H1 (cell line): ENCODE measurements around the gene TTLL7. TPM values are rescaled to one million over a fixed set of nuclear protein-coding genes. Genes with fewer than 3 reads are reported as not detected.

Experiments
- CTCF ChIA-PET: fragments of 300-600 bp; sonication (Branson Sonifier 250); formaldehyde crosslinking; loops from one replicate; lab custom pipeline; 2021; ENCODE audit not compliant: partially characterized antibody; lab: Charles Lee
- POLR2A ChIA-PET: fragments of 300-600 bp; sonication (Branson Sonifier 250); formaldehyde crosslinking; loops from one replicate; lab custom pipeline; 2021; ENCODE audit warnings: inconsistent platforms; ENCODE audit not compliant: partially characterized antibody; lab: Charles Lee
- DNase-seq, 2 experiments: peaks; one replicate each; pipeline versions ENCODE4 v3.0.0 to v3.0.0-alpha.2; 2010 to 2022; ENCODE audit warnings: low spot score in 2 of 2, low read depth in 1 of 2, mixed read lengths in 1 of 2
- FAIRE-seq: peaks from 2 replicates; lab custom pipeline; 2011; peaks lifted over from hg19 to GRCh38; lab: Jason Lieb, UNC
- H2AFZ ChIP-seq: 2 replicates; pipeline ENCODE4 v1.8.1; 2012; ENCODE audit warnings: low read length, inconsistent platforms
- H2AK5ac ChIP-seq: 2 replicates; pipeline ENCODE4 v1.6.1; 2013; ENCODE audit warnings: low read depth, low read length
- H2BK120ac ChIP-seq: replicated peaks from 2 replicates; pipeline ENCODE3; 2013; ENCODE audit warnings: low read depth, low read length, inconsistent platforms
- H2BK12ac ChIP-seq: 2 replicates; pipeline ENCODE4 v1.6.1; 2013; ENCODE audit warnings: low read depth, low read length
- H2BK15ac ChIP-seq: 2 replicates; pipeline ENCODE4 v1.6.1; 2013; ENCODE audit warnings: low read length
- H2BK20ac ChIP-seq: 2 replicates; pipeline ENCODE4 v1.6.1; 2013; ENCODE audit warnings: low read length
- H2BK5ac ChIP-seq: 2 replicates; pipeline ENCODE4 v1.6.1; 2013; ENCODE audit warnings: low read depth, low read length
- H3K14ac ChIP-seq: 2 replicates; pipeline ENCODE4 v1.6.1; 2013; ENCODE audit warnings: inconsistent platforms; ENCODE audit not compliant: insufficient read length
- H3K18ac ChIP-seq: 2 replicates; pipeline ENCODE4 v1.6.1; 2013; ENCODE audit warnings: low read length; ENCODE audit errors: extremely low read depth
- H3K23ac ChIP-seq: 2 replicates; pipeline ENCODE4 v1.6.1; 2013; ENCODE audit warnings: inconsistent platforms; ENCODE audit not compliant: insufficient read length
- H3K23me2 ChIP-seq: 2 replicates; pipeline ENCODE4 v1.6.1; 2013; ENCODE audit warnings: low read depth, low read length
- H3K27ac ChIP-seq: 2 replicates; pipeline ENCODE4 v1.6.1; 2011; ENCODE audit warnings: low read depth, low read length, inconsistent platforms
- H3K27me3 ChIP-seq, 4 experiments: replicated peaks in 1 of 4; 1 replicate in 1 of 4; 2 replicates in 3 of 4; pipeline versions ENCODE4 v1.6.1 to v1.8.1; 2011 to 2013; ENCODE audit warnings: low read length in 3 of 4, mild to moderate bottlenecking in 3 of 4, inconsistent platforms in 2 of 4, mixed read lengths in 2 of 4, moderate library complexity in 1 of 4; ENCODE audit not compliant: control insufficient read depth in 3 of 4, insufficient read depth in 3 of 4; ENCODE audit errors: extremely low read depth in 1 of 4
- H3K36me3 ChIP-seq, 4 experiments: 2 replicates each; pipeline versions ENCODE4 v1.6.1 to v1.8.1; 2011 to 2013; ENCODE audit warnings: mild to moderate bottlenecking in 4 of 4, low read length in 3 of 4, moderate library complexity in 2 of 4, control low read depth in 1 of 4, inconsistent platforms in 1 of 4; ENCODE audit not compliant: insufficient read depth in 4 of 4, control insufficient read depth in 2 of 4
- H3K4ac ChIP-seq: replicated peaks from 2 replicates; pipeline ENCODE3; 2013; ENCODE audit warnings: low read length, low read depth, mixed read lengths, inconsistent platforms; ENCODE audit not compliant: insufficient read length
- H3K4me1 ChIP-seq, 4 experiments: replicated peaks in 1 of 4; 1 replicate in 1 of 4; 2 replicates in 3 of 4; pipeline versions ENCODE4 v1.6.1 to v1.8.1; 2011 to 2013; ENCODE audit warnings: low read length in 3 of 4, inconsistent platforms in 2 of 4, mixed read lengths in 1 of 4; ENCODE audit not compliant: insufficient read depth in 4 of 4, control insufficient read depth in 3 of 4
- H3K4me2 ChIP-seq, 2 experiments: 2 replicates each; pipeline versions ENCODE4 v1.6.1 to v1.8.1; 2011 to 2013; ENCODE audit warnings: low read depth in 2 of 2, low read length in 2 of 2, control low read depth in 1 of 2, inconsistent platforms in 1 of 2, mild to moderate bottlenecking in 1 of 2; ENCODE audit not compliant: insufficient read depth in 1 of 2
- H3K4me3 ChIP-seq, 4 experiments: fragments of 200-600, 300-600 bp in 1 of 4; sonication (generic), shearing (Covaris generic), sonication (Bioruptor Twin) in 1 of 4; 2 replicates each; pipeline versions ENCODE4 v1.5.1 to v1.8.1; 2011 to 2016; ENCODE audit warnings: low read length in 4 of 4, low read depth in 3 of 4, control low read depth in 2 of 4, inconsistent platforms in 2 of 4, mild to moderate bottlenecking in 2 of 4, mixed read lengths in 1 of 4, moderate library complexity in 1 of 4; ENCODE audit not compliant: insufficient read depth in 2 of 4; ENCODE audit errors: extremely low read depth in 1 of 4
- H3K56ac ChIP-seq: replicated peaks from 2 replicates; pipeline ENCODE3; 2013; ENCODE audit warnings: low read depth, mild to moderate bottlenecking, mixed read lengths, low read length, inconsistent platforms; ENCODE audit not compliant: insufficient read length
- H3K79me1 ChIP-seq: 2 replicates; pipeline ENCODE4 v1.6.1; 2013; ENCODE audit warnings: low read depth, low read length, control low read depth
- H3K79me2 ChIP-seq, 2 experiments: 2 replicates each; pipeline versions ENCODE4 v1.6.1 to v1.8.1; 2012 to 2013; ENCODE audit warnings: low read length in 2 of 2, mild to moderate bottlenecking in 2 of 2, inconsistent platforms in 1 of 2; ENCODE audit not compliant: insufficient read depth in 2 of 2, control insufficient read depth in 1 of 2
- H3K9ac ChIP-seq, 4 experiments: replicated peaks in 1 of 4; 1 replicate in 1 of 4; 2 replicates in 3 of 4; pipeline versions ENCODE4 v1.6.1 to v1.8.1; 2011 to 2013; ENCODE audit warnings: low read depth in 3 of 4, low read length in 3 of 4, control low read depth in 2 of 4, mild to moderate bottlenecking in 2 of 4, moderate library complexity in 2 of 4, inconsistent platforms in 1 of 4; ENCODE audit errors: extremely low read depth in 1 of 4
- H3K9me3 ChIP-seq, 2 experiments: 2 replicates each; pipeline versions ENCODE4 v1.6.1 to v1.8.1; 2012 to 2013; ENCODE audit warnings: mild to moderate bottlenecking in 2 of 2, moderate library complexity in 2 of 2, control low read depth in 1 of 2, inconsistent platforms in 1 of 2, low read depth in 1 of 2, low read length in 1 of 2, mixed read lengths in 1 of 2; ENCODE audit not compliant: insufficient read depth in 2 of 2
- H4K20me1 ChIP-seq, 2 experiments: replicated peaks in 1 of 2; 2 replicates each; pipeline versions ENCODE3 to v1.8.1; 2011 to 2013; ENCODE audit warnings: inconsistent platforms in 2 of 2, low read length in 2 of 2, mild to moderate bottlenecking in 1 of 2; ENCODE audit not compliant: insufficient read depth in 2 of 2, control insufficient read depth in 1 of 2
- H4K5ac ChIP-seq: 2 replicates; pipeline ENCODE4 v1.6.1; 2013; ENCODE audit warnings: low read length, low read depth, mixed read lengths, inconsistent platforms; ENCODE audit not compliant: insufficient read length
- H4K8ac ChIP-seq: 2 replicates; pipeline ENCODE4 v1.8.0; 2013; ENCODE audit warnings: mild to moderate bottlenecking, moderate library complexity, low read length, inconsistent platforms; ENCODE audit not compliant: insufficient read depth; ENCODE audit errors: extremely low read depth
- H4K91ac ChIP-seq: replicated peaks from 2 replicates; pipeline ENCODE3; 2013; ENCODE audit warnings: low read length, mixed read lengths, inconsistent platforms; ENCODE audit not compliant: insufficient read length
- ASH2L ChIP-seq: fragments of 200-600, 300-600 bp; sonication (generic); IDR thresholded peaks from one replicate; pipeline ENCODE4 v1.7.1; 2017; ENCODE audit warnings: low read length
- CTCF ChIP-seq, 3 experiments: IDR thresholded peaks; 1 replicate in 2 of 3; 2 replicates in 1 of 3; pipeline versions ENCODE4 v1.5.1 to v1.6.1; 2011; ENCODE audit warnings: low read length in 3 of 3, mild to moderate bottlenecking in 3 of 3, inconsistent platforms in 2 of 3, low read depth in 1 of 3, moderate library complexity in 1 of 3; ENCODE audit not compliant: insufficient read depth in 1 of 3; ENCODE audit errors: control extremely low read depth in 1 of 3
- NANOG ChIP-seq: IDR thresholded peaks from 2 replicates; pipeline ENCODE4 v1.6.1; 2011; ENCODE audit warnings: low read length, low read depth, mild to moderate bottlenecking, inconsistent platforms; ENCODE audit not compliant: insufficient read depth, poor library complexity, severe bottlenecking
- SRF ChIP-seq: IDR thresholded peaks from 2 replicates; pipeline ENCODE4 v1.6.1; 2011; ENCODE audit warnings: mild to moderate bottlenecking, low read depth, low read length, moderate library complexity
- WGBS, 2 experiments: shearing (Covaris generic) in 1 of 2; methylation state at CpG; one replicate each; pipeline versions ENCODE4 v1.1.6 to v1.1.7; 2013 to 2015; ENCODE audit warnings: low lambda C conversion rate in 2 of 2, mixed read lengths in 2 of 2, inconsistent platforms in 1 of 2, low coverage in 1 of 2, missing lambda C conversion rate in 1 of 2; ENCODE audit not compliant: insufficient replicate concordance in 2 of 2, insufficient coverage in 1 of 2, insufficient read length in 1 of 2; ENCODE audit errors: extremely low coverage in 1 of 2, missing lambda C conversion rate in 1 of 2; 5-methylcytosine and 5-hydroxymethylcytosine counted together
- polyA plus RNA-seq, 7 experiments: library from polyadenylated mRNA; depleted of rRNA in 3 of 7; stranded (reverse) in 5 of 7; unstranded in 2 of 7; fragments of >200 nt in 5 of 7; fragments of 200-250 nt in 2 of 7; gene quantifications; 1 replicate in 5 of 7; 2 replicates in 1 of 7; 4 replicates in 1 of 7; pipeline versions ENCODE4 v1.2.1 to v1.2.3, GENCODE V29; 2011 to 2013; ENCODE audit warnings: missing spikeins in 2 of 7, mixed read lengths in 2 of 7
- total RNA-seq: library from RNA; stranded (reverse); fragmentation: NEBNext Ultra II Directional; extraction: Animal tissue kit (Norgen Biotek cat#: 25700); gene quantifications from 2 replicates; pipeline ENCODE4 v1.2.1, GENCODE V29; 2021

TTLL7 gene
- total and polyA plus RNA-seq, 2 of the 8 experiments (the other 6 are each of a cell fraction or from before 2014, with no cell fraction given): 1.9 to 7.9 TPM

- Histone ChIP-seq H2AFZ (no peak overlapping the region), H3K23ac (no peak overlapping the region), H3K4me2 (no peak overlapping the region), H3K79me1 (no peaks in the 10 kb centered on the region), H3K4ac (no peak overlapping the region), H2BK20ac (no peak overlapping the region), H2BK15ac (no peak overlapping the region), H3K36me3 (no peaks in the 10 kb centered on the region), H3K4me1 (no peaks in the 10 kb centered on the region), H3K18ac (no peak overlapping the region), H3K23me2 (no peaks in the 10 kb centered on the region), H3K27ac (no peak overlapping the region), H3K9me3 (no peaks in the 10 kb centered on the region), H4K20me1 (no peaks in the 10 kb centered on the region), H3K4me3 (no peak overlapping the region), H4K91ac (no peak overlapping the region), H3K56ac (no peak overlapping the region), H3K27me3 (no peaks in the 10 kb centered on the region), H4K8ac (no peak overlapping the region), H4K5ac (no peak overlapping the region), H2AK5ac (no peak overlapping the region), H3K9ac (no peak overlapping the region), H3K79me2 (no peaks in the 10 kb centered on the region), H2BK12ac (no peak overlapping the region), H2BK120ac (no peak overlapping the region), H3K14ac (no peak overlapping the region), H2BK5ac (no peak overlapping the region)
- FAIRE-seq (no peak), DNase-seq (no peak)
- ChIA-PET CTCF (no interaction called here), POLR2A (no interaction called here)
- WGBS, 2 experiments: 95% methylated on average over 3 of the region's 3 CpGs; no CpG with 5 or more reads in 1 of the 2 experiments
- TF ChIP-seq SRF (no peak), ASH2L (no peak), CTCF (IDR thresholded peaks at IDR 0.05; ENCODE audit: control extremely low read depth in 1 of 3, insufficient read depth in 1 of 3, low read depth in 1 of 3, low read length in 3 of 3) (no peak), NANOG (no peak)
These were observed 176.7 kb downstream of the TTLL7 start for GRCh38 chr1:83822208-83822607.
